Uterus (tissue), 4 donors: ENCODE measurements around the gene VPS50. TPM values are rescaled to one million over a fixed set of nuclear protein-coding genes. Genes with fewer than 3 reads are reported as not detected.

Experiments
- DNase-seq, 2 donors: peaks; one replicate each; pipeline ENCODE4 v3.0.0-alpha.2; 2019 to 2020
- H3K27ac ChIP-seq, 2 donors: fragments of 200-600 bp; sonication (generic); 1 replicate in 1 of 2; 2 replicates in 1 of 2; pipeline ENCODE4 v1.5.1; 2016 to 2018
- H3K27me3 ChIP-seq, 2 donors: fragments of 200-600 bp; sonication (generic); one replicate each; pipeline ENCODE4 v1.5.1; 2018 to 2019; ENCODE audit warnings: control low read depth in 1 of 2
- H3K36me3 ChIP-seq, 2 donors: fragments of 200-600 bp; sonication (generic); one replicate each; pipeline ENCODE4 v1.5.1; 2019; ENCODE audit warnings: control low read depth in 1 of 2
- H3K4me1 ChIP-seq, 2 donors: fragments of 200-600 bp; sonication (generic); one replicate each; pipeline ENCODE4 v1.5.1; 2018 to 2019; ENCODE audit warnings: control low read depth in 1 of 2
- H3K4me3 ChIP-seq, 2 donors: fragments of 200-600 bp; sonication (generic); 1 replicate in 1 of 2; 2 replicates in 1 of 2; pipeline ENCODE4 v1.5.1; 2018 to 2019; ENCODE audit warnings: mild to moderate bottlenecking in 1 of 2
- H3K9me3 ChIP-seq, 2 donors: fragments of 200-600 bp; sonication (generic); one replicate each; pipeline ENCODE4 v1.5.1; 2019; ENCODE audit warnings: control low read depth in 1 of 2
- POLR2A ChIP-seq, 2 donors: fragments of 450-650 bp; IDR thresholded peaks; one replicate each; pipeline ENCODE4 v1.6.1; 2016; ENCODE audit warnings: antibody characterized with exemption in 2 of 2, mild to moderate bottlenecking in 1 of 2, moderate library complexity in 1 of 2
- intact Hi-C: fragments of 100-400 bp; cut with DNase I; formaldehyde crosslinking; loops from one replicate; pipeline ENCODE4 v1.15.1; 2023; ENCODE audit warnings: low total_unique reads
- total RNA-seq, 4 donors: library from RNA; depleted of rRNA in 3 of 4; stranded (reverse); fragments of >200 nt in 3 of 4; gene quantifications; one replicate each; pipeline versions ENCODE4 v1.1.0 to v1.2.4, GENCODE V29; 2014 to 2023
- TF ChIP-seq, protein P1 (sequence below), 4 experiments: fragments of 200-600 bp in 2 of 4; fragments of 450-650 bp in 2 of 4; sonication (generic) in 2 of 4; IDR thresholded peaks; one replicate each; pipeline ENCODE4 v1.5.1; 2016 to 2019; ENCODE audit warnings: antibody characterized with exemption in 4 of 4, mild to moderate bottlenecking in 2 of 4, moderate library complexity in 1 of 4
- donor health status: DM: yes; HTN: yes; CAD: no.

The VPS50 gene
- total RNA-seq, 4 donors from 2014 or later: 8.5 to 201 (median 64.6) TPM

DNA sequence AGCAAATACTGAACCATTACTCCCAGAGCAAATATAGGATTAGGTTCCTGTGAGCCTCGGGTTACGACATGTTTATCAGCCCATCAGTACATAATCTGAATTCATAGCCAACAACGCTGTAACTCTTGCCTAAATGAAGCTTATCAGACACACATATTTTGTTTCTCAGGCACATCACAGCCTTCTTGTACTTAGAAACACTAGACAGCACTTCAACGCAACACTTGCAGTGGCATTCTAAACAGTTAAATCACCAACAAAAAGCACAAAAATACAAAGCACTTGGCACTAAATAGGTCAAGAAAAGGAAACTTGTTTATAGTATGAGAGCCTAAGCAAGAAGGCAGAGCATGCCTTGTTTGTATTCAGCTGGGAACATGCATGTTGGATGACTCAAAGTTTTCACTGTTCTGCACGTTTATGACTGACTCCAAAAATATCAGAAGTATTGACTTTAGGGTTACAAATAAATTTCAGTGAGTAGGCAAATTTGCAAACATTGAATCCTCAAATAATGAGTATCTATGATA is 75.0 kb downstream of the VPS50 start:
- TF ChIP-seq, protein P1, sequence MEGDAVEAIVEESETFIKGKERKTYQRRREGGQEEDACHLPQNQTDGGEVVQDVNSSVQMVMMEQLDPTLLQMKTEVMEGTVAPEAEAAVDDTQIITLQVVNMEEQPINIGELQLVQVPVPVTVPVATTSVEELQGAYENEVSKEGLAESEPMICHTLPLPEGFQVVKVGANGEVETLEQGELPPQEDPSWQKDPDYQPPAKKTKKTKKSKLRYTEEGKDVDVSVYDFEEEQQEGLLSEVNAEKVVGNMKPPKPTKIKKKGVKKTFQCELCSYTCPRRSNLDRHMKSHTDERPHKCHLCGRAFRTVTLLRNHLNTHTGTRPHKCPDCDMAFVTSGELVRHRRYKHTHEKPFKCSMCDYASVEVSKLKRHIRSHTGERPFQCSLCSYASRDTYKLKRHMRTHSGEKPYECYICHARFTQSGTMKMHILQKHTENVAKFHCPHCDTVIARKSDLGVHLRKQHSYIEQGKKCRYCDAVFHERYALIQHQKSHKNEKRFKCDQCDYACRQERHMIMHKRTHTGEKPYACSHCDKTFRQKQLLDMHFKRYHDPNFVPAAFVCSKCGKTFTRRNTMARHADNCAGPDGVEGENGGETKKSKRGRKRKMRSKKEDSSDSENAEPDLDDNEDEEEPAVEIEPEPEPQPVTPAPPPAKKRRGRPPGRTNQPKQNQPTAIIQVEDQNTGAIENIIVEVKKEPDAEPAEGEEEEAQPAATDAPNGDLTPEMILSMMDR (IDR thresholded peaks at IDR 0.05): no peak
- TF ChIP-seq POLR2A (IDR thresholded peaks at IDR 0.05): no peak
- Histone ChIP-seq H3K4me1 (no peaks in the 10 kb centered on the region), H3K27ac (no peak overlapping the region), H3K9me3 (no peaks in the 10 kb centered on the region), H3K4me3 (no peak overlapping the region), H3K27me3 (no peaks in the 10 kb centered on the region), H3K36me3 (no peaks in the 10 kb centered on the region)
- DNase-seq: no peak
- intact Hi-C loops: no loop called here

DNA sequence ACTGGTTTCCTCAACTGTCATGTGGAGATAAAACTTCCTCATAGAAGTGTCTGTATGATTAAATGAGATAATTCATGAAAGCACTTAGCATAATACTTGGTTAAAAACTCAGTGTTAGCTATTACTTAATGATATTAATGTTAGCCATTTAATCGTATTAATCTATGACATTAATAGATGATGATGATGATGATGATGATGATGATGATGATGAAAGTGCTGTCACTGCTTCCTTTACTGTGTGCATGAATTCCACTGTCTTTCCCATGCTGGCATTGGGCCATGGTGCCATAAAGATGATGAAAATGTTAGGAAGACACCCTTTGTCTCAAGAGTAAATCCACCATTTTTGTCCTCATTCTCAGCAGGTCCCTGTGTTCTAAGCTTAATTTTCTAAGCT is 75.8 kb downstream of the VPS50 start:
- no peaks in the 10 kb centered on the region for H3K27me3 ChIP-seq
- TF ChIP-seq, protein P1 (IDR thresholded peaks at IDR 0.05): no peak
- no peak for TF ChIP-seq POLR2A (IDR thresholded peaks at IDR 0.05)
- H3K27ac ChIP-seq: no peak overlapping the region
- no peaks in the 10 kb centered on the region for H3K4me1 ChIP-seq
- no peaks in the 10 kb centered on the region for H3K9me3 ChIP-seq
- intact Hi-C loops: no loop called here
- no peak for DNase-seq
- H3K4me3 ChIP-seq: no peak overlapping the region
- H3K36me3 ChIP-seq: no peaks in the 10 kb centered on the region

DNA sequence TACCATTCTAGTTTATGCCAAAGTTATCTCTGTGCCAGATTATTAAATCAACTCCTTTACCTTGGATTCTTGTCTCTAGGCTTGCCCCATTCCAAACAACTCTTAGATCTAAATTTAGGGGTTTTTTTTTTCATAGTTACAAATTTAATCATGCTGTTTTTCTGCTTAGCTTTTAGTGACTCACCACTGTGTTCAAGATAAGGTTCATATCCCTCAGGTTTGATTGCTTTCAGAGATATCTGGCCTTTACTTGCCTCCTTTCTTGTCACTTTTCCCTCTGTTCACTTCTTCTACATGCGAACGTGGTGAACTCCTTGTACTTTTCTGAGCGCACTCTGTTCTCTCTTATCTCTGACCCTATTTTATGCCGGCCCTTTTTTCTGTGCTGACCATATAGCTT is 78.2 kb downstream of the VPS50 start:
- Histone ChIP-seq H3K9me3 (no peaks in the 10 kb centered on the region), H3K4me1 (no peaks in the 10 kb centered on the region), H3K36me3 (no peaks in the 10 kb centered on the region), H3K4me3 (no peak overlapping the region), H3K27me3 (no peaks in the 10 kb centered on the region), H3K27ac (no peak overlapping the region)
- intact Hi-C loops: no loop called here
- TF ChIP-seq, protein P1 (IDR thresholded peaks at IDR 0.05): no peak
- no peak for TF ChIP-seq POLR2A (IDR thresholded peaks at IDR 0.05)
- DNase-seq: no peak

DNA sequence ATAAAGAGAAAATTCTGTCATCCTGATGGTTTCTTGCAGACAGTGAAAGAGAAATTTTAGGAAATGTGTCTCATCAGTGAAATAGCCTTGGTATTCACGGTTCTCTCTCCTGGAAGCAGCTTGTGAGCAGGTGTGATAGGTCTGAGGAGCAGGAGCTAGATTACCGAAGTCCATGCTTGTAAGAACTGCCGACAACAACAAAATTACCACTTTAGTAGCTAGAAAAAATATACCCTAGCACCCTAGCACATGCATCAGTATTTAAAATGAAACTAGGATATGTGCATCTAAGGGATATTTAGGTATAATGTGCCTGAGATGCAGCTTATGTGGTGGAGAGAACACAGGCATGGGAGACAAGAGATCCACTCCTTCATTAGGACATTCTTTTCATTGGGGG is 82.3 kb downstream of the VPS50 start:
- Histone ChIP-seq H3K9me3 (no peaks in the 10 kb centered on the region), H3K4me3 (no peak overlapping the region), H3K27me3 (no peaks in the 10 kb centered on the region), H3K4me1 (no peaks in the 10 kb centered on the region), H3K36me3 (no peaks in the 10 kb centered on the region), H3K27ac (no peak overlapping the region)
- DNase-seq: no peak
- intact Hi-C loops: no loop called here
- no peak for TF ChIP-seq POLR2A (IDR thresholded peaks at IDR 0.05)
- TF ChIP-seq, protein P1 (IDR thresholded peaks at IDR 0.05): no peak

DNA sequence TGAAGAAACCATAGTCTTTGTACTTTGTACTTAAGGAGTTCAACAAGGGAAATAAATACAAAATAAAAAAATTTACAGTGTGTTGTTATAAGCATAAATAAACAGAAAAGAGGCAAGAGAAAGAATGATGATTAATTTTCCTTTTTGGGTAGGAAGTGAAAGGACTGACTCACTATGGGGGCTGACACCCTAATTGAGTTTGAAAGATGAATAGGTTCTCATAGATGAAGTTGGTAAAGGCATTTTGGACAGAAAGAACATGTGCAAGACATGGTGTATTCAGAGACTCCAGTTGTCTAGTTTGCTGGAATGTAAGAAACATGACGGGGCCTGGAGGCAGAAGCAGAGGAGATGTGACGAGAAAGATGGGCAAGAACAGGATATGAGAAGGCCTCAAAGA is 83.7 kb downstream of the VPS50 start:
- Histone ChIP-seq H3K4me3 (no peak overlapping the region), H3K9me3 (no peaks in the 10 kb centered on the region), H3K27me3 (no peaks in the 10 kb centered on the region), H3K36me3 (no peaks in the 10 kb centered on the region), H3K27ac (no peak overlapping the region), H3K4me1 (no peaks in the 10 kb centered on the region)
- no peak for DNase-seq
- intact Hi-C loops: no loop called here
- TF ChIP-seq POLR2A (IDR thresholded peaks at IDR 0.05): no peak
- TF ChIP-seq, protein P1 (IDR thresholded peaks at IDR 0.05): no peak
